GM19467 (cell line): ENCODE results near the gene RBBP7.
"Not testable (repeated sequence)": the region's sequence is repeated elsewhere in the genome, so short reads cannot be mapped to it uniquely, and the experiment has no call there.

Source experiments
- ATAC-seq: cut with Tn5 transposase; IDR thresholded peaks from one replicate; pipeline ENCODE4 v1.9.1; 2021; ENCODE audit warnings: mild to moderate bottlenecking, moderate library complexity; ENCODE audit not compliant: unreplicated experiment

The RBBP7 gene

GRCh38 chrX:16868920-16869319, 1.2 kb downstream of the RBBP7 start:
- no peak for ATAC-seq

GRCh38 chrX:16867947-16868346, 2.2 kb downstream of the RBBP7 start:
- no peak for ATAC-seq

GRCh38 chrX:16862829-16863228, 7.3 kb downstream of the RBBP7 start:
- no peak for ATAC-seq

GRCh38 chrX:16856744-16857143, 13.4 kb downstream of the RBBP7 start:
- no peak for ATAC-seq

- not testable (repeated sequence) for ATAC-seq
These were observed 14.1 kb downstream of the RBBP7 start for GRCh38 chrX:16856076-16856404.

- no peak for ATAC-seq
These were observed 14.6 kb downstream of the RBBP7 start for GRCh38 chrX:16855363-16856075.

GRCh38 chrX:16853537-16853936, 16.6 kb downstream of the RBBP7 start:
- ATAC-seq, result no peak

- no peak for ATAC-seq
These were observed 17.5 kb downstream of the RBBP7 start for GRCh38 chrX:16852617-16853179.

- ATAC-seq, result no peak
These were observed 18.3 kb downstream of the RBBP7 start for GRCh38 chrX:16851827-16852226.

GRCh38 chrX:16851421-16851820, 18.7 kb downstream of the RBBP7 start:
- no peak for ATAC-seq

- no peak for ATAC-seq
These were observed 21.6 kb downstream of the RBBP7 start for GRCh38 chrX:16848541-16848940.

- ATAC-seq, result no peak
These were observed 24.5 kb downstream of the RBBP7 start for GRCh38 chrX:16845686-16846085.

GRCh38 chrX:16843208-16843909, 26.8 kb downstream of the RBBP7 start:
- no peak for ATAC-seq

GRCh38 chrX:16842684-16843083, 27.5 kb downstream of the RBBP7 start:
- no peak for ATAC-seq

GRCh38 chrX:16839852-16840460, 30.2 kb downstream of the RBBP7 start:
- no peak for ATAC-seq

GRCh38 chrX:16839219-16839851, 30.8 kb downstream of the RBBP7 start:
- no peak for ATAC-seq

GRCh38 chrX:16838202-16839066, 31.7 kb downstream of the RBBP7 start:
- no peak for ATAC-seq

GRCh38 chrX:16836371-16836770, 33.8 kb downstream of the RBBP7 start:
- ATAC-seq, result no peak

GRCh38 chrX:16834806-16835205, 35.4 kb downstream of the RBBP7 start:
- no peak for ATAC-seq

GRCh38 chrX:16832301-16832700, 37.9 kb downstream of the RBBP7 start:
- ATAC-seq, result no peak
